Middle frontal gyrus (tissue), 1 donor: Measurements from ENCODE around the gene FIZ1.
"Not testable (repeated sequence)": the region's sequence is repeated elsewhere in the genome, so short reads cannot be mapped to it uniquely, and the experiment has no call there.

Experiments used
- DNase-seq: peaks from one replicate; pipeline ENCODE4 v3.0.0-alpha.2; 2015; ENCODE audit warnings: low spot score; ENCODE audit errors: extremely low spot score

Gene FIZ1

GRCh38 chr19:55596304-55596703 lies 3.0 kb downstream of the FIZ1 start:
- no peak for DNase-seq

- DNase-seq: no peak
These were observed 4.2 kb downstream of the FIZ1 start for GRCh38 chr19:55594996-55595545.

GRCh38 chr19:55593096-55593772 lies 6.1 kb downstream of the FIZ1 start:
- DNase-seq: no peak

- no peak for DNase-seq
These were observed 6.8 kb downstream of the FIZ1 start for GRCh38 chr19:55592391-55593090.

GRCh38 chr19:55591555-55591954 lies 7.8 kb downstream of the FIZ1 start:
- DNase-seq: no peak

GRCh38 chr19:55590617-55591016 lies 8.7 kb downstream of the FIZ1 start:
- DNase-seq: no peak

- no peak for DNase-seq
These were observed 9.2 kb downstream of the FIZ1 start for GRCh38 chr19:55590109-55590508.

GRCh38 chr19:55588738-55589137 lies 10.6 kb downstream of the FIZ1 start:
- DNase-seq: no peak

- peak; percentile 58 for DNase-seq
These were observed 12.2 kb downstream of the FIZ1 start for GRCh38 chr19:55586976-55587668.

- peak; percentile 27 for DNase-seq
These were observed 13.5 kb downstream of the FIZ1 start for GRCh38 chr19:55585658-55586339.

- no peak for DNase-seq
These were observed 14.4 kb downstream of the FIZ1 start for GRCh38 chr19:55584871-55585270.

GRCh38 chr19:55583897-55584296 lies 15.4 kb downstream of the FIZ1 start:
- DNase-seq: not testable (repeated sequence)

- DNase-seq: not testable (repeated sequence)
These were observed 17.0 kb downstream of the FIZ1 start for GRCh38 chr19:55582284-55582683.

- DNase-seq: no peak
These were observed 17.5 kb downstream of the FIZ1 start for GRCh38 chr19:55581823-55582223.

- DNase-seq: no peak
These were observed 18.0 kb downstream of the FIZ1 start for GRCh38 chr19:55581145-55581822.

GRCh38 chr19:55580628-55581144 lies 18.6 kb downstream of the FIZ1 start, which contains the start of gene ZNF579:
TSS of gene ZNF579 (minus strand) at chr19:55580848. CDS start at chr19:55579639, 1,209 bp downstream.
- peak; percentile 63 for DNase-seq

- no peak for DNase-seq
These were observed 19.3 kb downstream of the FIZ1 start for GRCh38 chr19:55579766-55580621.

GRCh38 chr19:55578761-55579747 lies 20.3 kb downstream of the FIZ1 start:
- no peak for DNase-seq
